Mammary epithelial cell (primary cell): ENCODE data around the gene SMCO1.

Experiments
- EZH2 ChIP-seq: IDR thresholded peaks from 2 replicates; pipeline ENCODE4 v1.6.1; 2012; ENCODE audit warnings: low read length, inconsistent platforms, borderline replicate concordance
- TF ChIP-seq, protein P1 (sequence below), 2 donors: IDR thresholded peaks in 1 of 2; conservative IDR thresholded peaks in 1 of 2; 2 replicates each; pipeline ENCODE4 v1.5.1; 2011 to 2012; ENCODE audit warnings: inconsistent platforms in 2 of 2, low read length in 2 of 2, mild to moderate bottlenecking in 2 of 2, control low read depth in 1 of 2, low read depth in 1 of 2; ENCODE audit not compliant: insufficient read depth in 1 of 2; ENCODE audit errors: extremely low read depth in 1 of 2

DNA sequence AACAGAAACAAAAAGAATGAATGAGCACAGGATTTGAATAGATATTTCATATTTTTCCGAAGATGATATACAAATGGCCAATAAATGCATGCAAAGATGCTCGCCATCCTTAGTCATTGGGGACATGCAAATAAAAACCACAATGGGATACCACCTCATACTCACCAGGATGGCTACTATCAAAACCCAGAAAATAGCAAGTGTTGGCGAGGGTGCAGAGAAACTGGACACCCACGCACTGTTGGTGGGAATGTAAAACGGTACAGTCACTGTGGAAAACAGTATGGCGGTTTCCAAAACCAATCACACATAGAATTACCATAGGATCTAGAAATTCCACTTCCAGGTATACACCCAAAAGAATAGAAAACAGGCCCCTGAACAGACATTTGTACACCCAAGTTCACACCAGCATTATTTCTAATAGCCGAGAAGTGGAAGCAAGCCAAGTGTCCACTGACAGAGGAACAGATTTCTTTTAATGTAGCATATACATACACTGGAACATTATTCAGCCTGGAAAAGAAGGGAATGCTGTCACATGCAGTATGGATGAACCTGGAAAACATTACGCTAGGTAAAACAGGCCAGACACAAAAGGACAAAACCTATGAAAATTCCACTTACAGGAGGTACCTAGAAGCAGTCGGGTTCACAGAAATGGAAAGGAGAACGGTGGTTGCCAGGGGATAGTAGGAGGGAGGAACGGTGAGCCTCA, 15.2 kb downstream of the SMCO1 start:
- TF ChIP-seq, protein P1, sequence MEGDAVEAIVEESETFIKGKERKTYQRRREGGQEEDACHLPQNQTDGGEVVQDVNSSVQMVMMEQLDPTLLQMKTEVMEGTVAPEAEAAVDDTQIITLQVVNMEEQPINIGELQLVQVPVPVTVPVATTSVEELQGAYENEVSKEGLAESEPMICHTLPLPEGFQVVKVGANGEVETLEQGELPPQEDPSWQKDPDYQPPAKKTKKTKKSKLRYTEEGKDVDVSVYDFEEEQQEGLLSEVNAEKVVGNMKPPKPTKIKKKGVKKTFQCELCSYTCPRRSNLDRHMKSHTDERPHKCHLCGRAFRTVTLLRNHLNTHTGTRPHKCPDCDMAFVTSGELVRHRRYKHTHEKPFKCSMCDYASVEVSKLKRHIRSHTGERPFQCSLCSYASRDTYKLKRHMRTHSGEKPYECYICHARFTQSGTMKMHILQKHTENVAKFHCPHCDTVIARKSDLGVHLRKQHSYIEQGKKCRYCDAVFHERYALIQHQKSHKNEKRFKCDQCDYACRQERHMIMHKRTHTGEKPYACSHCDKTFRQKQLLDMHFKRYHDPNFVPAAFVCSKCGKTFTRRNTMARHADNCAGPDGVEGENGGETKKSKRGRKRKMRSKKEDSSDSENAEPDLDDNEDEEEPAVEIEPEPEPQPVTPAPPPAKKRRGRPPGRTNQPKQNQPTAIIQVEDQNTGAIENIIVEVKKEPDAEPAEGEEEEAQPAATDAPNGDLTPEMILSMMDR (conservative IDR thresholded peaks at IDR 0.05 in 1 of 2, IDR thresholded peaks at IDR 0.05 in 1 of 2; ENCODE audit: extremely low read depth in 1 of 2, insufficient read depth in 1 of 2, low read depth in 1 of 2, low read length in 2 of 2): no peak
- no peak for TF ChIP-seq EZH2
